ENCODE results near the gene RUFY4.

- TF ChIP-seq, protein P1, sequence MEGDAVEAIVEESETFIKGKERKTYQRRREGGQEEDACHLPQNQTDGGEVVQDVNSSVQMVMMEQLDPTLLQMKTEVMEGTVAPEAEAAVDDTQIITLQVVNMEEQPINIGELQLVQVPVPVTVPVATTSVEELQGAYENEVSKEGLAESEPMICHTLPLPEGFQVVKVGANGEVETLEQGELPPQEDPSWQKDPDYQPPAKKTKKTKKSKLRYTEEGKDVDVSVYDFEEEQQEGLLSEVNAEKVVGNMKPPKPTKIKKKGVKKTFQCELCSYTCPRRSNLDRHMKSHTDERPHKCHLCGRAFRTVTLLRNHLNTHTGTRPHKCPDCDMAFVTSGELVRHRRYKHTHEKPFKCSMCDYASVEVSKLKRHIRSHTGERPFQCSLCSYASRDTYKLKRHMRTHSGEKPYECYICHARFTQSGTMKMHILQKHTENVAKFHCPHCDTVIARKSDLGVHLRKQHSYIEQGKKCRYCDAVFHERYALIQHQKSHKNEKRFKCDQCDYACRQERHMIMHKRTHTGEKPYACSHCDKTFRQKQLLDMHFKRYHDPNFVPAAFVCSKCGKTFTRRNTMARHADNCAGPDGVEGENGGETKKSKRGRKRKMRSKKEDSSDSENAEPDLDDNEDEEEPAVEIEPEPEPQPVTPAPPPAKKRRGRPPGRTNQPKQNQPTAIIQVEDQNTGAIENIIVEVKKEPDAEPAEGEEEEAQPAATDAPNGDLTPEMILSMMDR (IDR thresholded peaks at IDR 0.05; ENCODE audit: low read length): no peak
- TF ChIP-seq EZH2 (IDR thresholded peaks at IDR 0.05; ENCODE audit: borderline replicate concordance, low read length): no peak
Measured at GRCh38 chr2:218020281-218020680, 48.8 kb upstream of the RUFY4 start.

Measured in OCI-LY1 (cell line).